HG03521 (cell line): ENCODE measurements around the gene SMIM10.
"Not testable (repeated sequence)": the region's sequence is repeated elsewhere in the genome, so short reads cannot be mapped to it uniquely, and the experiment has no call there.

Experiments
- ATAC-seq: cut with Tn5 transposase; IDR thresholded peaks from one replicate; pipeline ENCODE4 v1.9.1; 2021; ENCODE audit warnings: mild to moderate bottlenecking, moderate library complexity; ENCODE audit not compliant: unreplicated experiment

Gene SMIM10

GRCh38 chrX:135009838-135010237, 19.0 kb downstream of the SMIM10 start:
- ATAC-seq = no peak

- no peak for ATAC-seq
Observed at GRCh38 chrX:135010921-135011320, 20.1 kb downstream of the SMIM10 start.

GRCh38 chrX:135015523-135016245, 24.9 kb downstream of the SMIM10 start:
- ATAC-seq = no peak

GRCh38 chrX:135019890-135020289, 29.1 kb downstream of the SMIM10 start:
- not testable (repeated sequence) for ATAC-seq

GRCh38 chrX:135023791-135024190, 33.0 kb downstream of the SMIM10 start:
- not testable (repeated sequence) for ATAC-seq

GRCh38 chrX:135024526-135024925, 33.7 kb downstream of the SMIM10 start:
- ATAC-seq = no peak

- not testable (repeated sequence) for ATAC-seq
Observed at GRCh38 chrX:135030207-135030963, 39.6 kb downstream of the SMIM10 start.

GRCh38 chrX:135041149-135042123, 50.6 kb downstream of the SMIM10 start:
- ATAC-seq = not testable (repeated sequence)
